GM18873 (cell line): ENCODE data around the gene VWA8.
"Not testable (repeated sequence)": the region's sequence is repeated elsewhere in the genome, so short reads cannot be mapped to it uniquely, and the experiment has no call there.

ENCODE experiments used
- ATAC-seq: cut with Tn5 transposase; IDR thresholded peaks from one replicate; pipeline ENCODE4 v1.9.1; 2021; ENCODE audit warnings: mild to moderate bottlenecking, moderate library complexity, moderate number of reproducible peaks; ENCODE audit not compliant: unreplicated experiment, low FRiP score

The VWA8 gene

DNA sequence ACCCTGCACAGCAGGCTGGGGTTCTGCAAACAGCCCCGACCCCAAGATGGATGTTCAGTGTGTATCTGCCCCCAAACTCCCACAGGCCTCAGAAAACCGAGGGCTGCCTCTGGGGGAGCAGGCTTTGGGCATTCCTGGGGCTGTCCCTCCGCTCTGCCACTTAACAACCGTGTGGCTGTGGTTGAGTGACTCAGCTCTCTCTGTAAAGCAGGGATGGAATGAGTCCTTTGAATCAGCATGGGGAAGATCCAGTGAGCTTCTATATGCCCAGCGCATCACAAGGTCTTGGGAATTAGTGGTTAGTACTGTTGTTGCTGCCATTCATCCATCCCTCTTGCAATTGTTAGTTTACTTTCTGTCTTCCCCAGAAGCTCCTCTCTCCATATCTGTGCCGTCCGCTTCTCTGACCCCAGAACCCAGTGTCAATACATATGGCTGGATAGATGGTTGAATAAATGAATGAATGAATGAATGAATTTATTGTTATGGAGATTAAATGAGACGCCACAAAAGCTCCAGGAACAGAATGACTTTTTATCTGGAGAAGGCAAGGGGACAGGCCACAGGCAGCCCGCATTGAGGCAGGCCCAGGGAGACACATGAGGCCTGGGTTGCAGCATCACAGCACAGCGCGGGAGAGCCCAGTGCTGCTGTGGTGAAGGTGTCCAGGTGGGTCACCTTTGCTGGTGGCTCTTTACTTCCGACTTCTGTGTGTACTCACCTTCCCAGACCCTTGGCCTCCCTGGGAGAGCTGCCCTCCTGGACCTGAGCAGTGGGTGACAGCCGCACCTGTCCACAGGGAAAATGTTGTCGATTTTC, 414.3 kb downstream of the VWA8 start:
- ATAC-seq = no peak

- no peak for ATAC-seq
Measured at GRCh38 chr13:41545432-41545707, 415.5 kb downstream of the VWA8 start.

- ATAC-seq = no peak
Measured at GRCh38 chr13:41543664-41544300, 417.1 kb downstream of the VWA8 start.

DNA sequence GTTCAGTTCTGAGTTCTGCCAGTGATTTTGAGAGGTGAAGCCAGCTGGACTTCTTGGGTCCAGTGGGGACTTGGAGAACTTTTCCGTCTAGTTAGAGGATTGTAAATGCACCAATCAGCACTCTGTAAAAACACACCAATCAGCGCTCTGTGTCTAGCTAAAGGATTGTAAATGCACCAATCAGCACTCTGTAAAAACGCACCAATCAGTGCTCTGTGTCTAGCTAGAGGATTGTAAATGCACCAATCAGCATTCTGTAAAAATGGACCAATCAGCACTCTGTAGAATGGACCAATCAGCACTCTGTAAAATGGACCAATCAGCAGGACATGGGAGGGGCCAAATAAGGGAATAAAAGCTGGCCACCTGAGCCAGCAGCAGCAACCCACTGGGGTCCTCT, 418.1 kb downstream of the VWA8 start:
- ATAC-seq = not testable (repeated sequence)

DNA sequence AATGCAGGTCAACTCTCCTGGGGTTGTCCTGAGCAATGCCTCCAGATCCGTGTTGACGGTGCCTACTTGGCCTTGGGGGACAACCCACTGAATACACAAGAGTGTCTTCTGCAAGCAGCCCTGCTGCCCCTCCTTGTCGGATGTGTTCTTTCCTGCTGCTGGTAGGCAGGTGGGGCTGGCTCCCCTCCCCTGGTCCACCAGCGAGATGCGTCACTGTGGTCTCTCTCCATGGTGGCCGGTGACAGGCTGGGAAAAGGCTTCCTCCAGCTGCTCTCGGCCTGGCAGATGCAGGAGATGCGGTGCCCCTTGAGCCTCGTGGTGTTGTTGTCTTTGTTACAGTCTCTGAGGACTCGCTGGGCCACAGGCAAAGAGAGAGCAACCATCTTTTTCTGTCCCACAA, 418.6 kb downstream of the VWA8 start:
- ATAC-seq = no peak

GRCh38 chr13:41541142-41541938, 419.6 kb downstream of the VWA8 start:
- no peak for ATAC-seq

DNA sequence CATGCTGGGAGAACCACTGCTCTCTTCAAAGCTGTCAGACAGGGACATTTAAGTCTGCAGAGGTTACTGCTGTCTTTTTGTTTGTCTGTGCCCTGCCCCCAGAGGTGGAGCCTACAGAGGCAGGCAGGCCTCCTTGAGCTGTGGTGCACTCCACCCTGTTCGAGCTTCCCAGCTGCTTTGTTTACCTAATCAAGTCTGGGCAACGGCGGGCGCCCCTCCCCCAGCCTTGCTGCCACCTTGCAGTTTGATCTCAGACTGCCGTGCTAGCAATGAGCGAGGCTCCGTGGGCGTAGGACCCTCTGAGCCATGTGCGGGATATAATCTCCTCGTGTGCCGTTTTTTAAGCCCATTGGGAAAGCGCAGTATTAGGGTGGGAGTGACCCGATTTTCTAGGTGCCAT, 420.7 kb downstream of the VWA8 start:
- not testable (repeated sequence) for ATAC-seq

DNA sequence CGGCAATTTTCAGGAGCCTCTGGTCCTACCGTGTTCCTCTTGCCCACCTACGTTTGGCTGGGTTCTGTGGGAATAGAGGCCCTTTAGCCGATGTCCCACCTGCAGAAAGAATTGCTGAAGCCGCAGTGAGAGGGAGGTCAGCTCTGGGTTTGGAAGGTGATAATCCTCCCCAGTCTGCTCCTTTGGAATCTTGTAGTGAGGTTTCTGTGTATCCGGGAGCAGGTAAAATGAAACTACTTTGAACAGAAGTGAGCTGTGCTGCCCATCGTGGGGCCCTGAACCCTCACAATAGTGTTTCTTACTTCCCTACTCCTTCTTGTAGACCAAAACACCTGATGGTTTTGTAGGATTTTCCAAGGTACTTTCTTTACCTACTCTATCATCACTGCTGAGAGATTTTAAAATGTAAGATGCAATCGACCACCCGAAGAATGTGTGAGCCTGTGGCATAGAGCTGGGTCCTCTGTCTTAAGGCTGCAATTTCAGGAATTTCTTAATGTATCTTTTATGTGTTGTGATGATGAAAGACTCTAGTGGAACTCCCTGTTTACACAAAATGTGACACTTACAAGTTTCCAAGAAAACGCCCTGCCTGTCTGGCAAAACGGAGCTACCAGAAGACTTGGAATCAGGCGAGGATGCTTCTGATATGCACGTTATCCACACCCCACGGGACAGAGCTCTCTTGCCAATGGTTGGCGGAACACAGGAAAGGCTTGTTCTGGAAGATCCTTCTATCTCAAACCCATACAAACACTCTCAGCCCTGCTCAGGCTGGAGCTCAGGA, 427.4 kb downstream of the VWA8 start:
- ATAC-seq = no peak

GRCh38 chr13:41528021-41528420, 432.9 kb downstream of the VWA8 start:
- ATAC-seq = no peak

- no peak for ATAC-seq
Measured at GRCh38 chr13:41520660-41521630, 440.0 kb downstream of the VWA8 start.

GRCh38 chr13:41520016-41520659, 440.8 kb downstream of the VWA8 start:
- no peak for ATAC-seq
